Neural progenitor cell (in vitro differentiated cells): Measurements from ENCODE around the gene CD83.

Source experiments
- EZH2 ChIP-seq: fragments of 200-600 bp; sonication (generic); IDR thresholded peaks from 2 replicates; pipeline ENCODE4 v1.6.1; 2017; ENCODE audit warnings: antibody characterized with exemption, mild to moderate bottlenecking, moderate library complexity
- EZH2phosphoT487 ChIP-seq: fragments of 200-600 bp; sonication (generic); IDR thresholded peaks from 2 replicates; pipeline ENCODE4 v1.6.1; 2017; ENCODE audit warnings: antibody characterized with exemption
- TF ChIP-seq, protein P1 (sequence below): fragments of 200-600 bp; sonication (generic); IDR thresholded peaks from 2 replicates; pipeline ENCODE4 v1.5.1; 2017; ENCODE audit warnings: antibody characterized with exemption, mild to moderate bottlenecking

DNA sequence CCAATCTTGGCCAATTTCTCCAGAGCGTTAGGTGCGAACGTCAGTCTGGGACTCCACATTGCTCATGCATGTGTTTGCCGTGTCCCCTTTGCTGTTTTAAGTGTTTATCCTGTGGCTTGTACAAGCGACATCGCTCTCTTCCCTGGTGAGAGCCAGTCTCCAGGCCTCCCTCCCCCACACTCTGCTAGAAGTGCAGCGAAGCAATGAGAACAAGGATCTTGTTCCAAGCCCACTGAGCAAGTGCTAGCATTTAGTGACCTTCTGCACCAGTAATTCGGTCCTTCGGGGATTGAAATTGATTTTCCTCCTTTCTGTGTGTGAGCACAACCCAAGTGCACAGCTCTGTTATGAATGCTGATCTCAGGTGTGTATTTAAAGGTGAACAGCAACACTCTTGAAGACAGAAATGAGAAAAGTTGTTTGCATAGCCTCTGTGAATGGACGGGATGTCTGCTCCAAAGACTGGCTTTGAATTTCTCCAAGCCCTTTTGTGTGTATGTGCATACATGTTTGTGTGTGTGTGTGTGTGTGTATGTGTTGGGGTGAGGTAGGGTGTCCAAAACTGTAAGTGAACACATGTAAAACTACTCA lies 29.0 kb downstream of the CD83 start:
- TF ChIP-seq, protein P1, sequence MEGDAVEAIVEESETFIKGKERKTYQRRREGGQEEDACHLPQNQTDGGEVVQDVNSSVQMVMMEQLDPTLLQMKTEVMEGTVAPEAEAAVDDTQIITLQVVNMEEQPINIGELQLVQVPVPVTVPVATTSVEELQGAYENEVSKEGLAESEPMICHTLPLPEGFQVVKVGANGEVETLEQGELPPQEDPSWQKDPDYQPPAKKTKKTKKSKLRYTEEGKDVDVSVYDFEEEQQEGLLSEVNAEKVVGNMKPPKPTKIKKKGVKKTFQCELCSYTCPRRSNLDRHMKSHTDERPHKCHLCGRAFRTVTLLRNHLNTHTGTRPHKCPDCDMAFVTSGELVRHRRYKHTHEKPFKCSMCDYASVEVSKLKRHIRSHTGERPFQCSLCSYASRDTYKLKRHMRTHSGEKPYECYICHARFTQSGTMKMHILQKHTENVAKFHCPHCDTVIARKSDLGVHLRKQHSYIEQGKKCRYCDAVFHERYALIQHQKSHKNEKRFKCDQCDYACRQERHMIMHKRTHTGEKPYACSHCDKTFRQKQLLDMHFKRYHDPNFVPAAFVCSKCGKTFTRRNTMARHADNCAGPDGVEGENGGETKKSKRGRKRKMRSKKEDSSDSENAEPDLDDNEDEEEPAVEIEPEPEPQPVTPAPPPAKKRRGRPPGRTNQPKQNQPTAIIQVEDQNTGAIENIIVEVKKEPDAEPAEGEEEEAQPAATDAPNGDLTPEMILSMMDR: no peak
- no peak for TF ChIP-seq EZH2
- no peak for TF ChIP-seq EZH2phosphoT487
